GM03348 (cell line): ENCODE data around the gene ZNF384.

Source experiments
- DNase-seq: peaks from one replicate; pipeline ENCODE4 v3.0.0; 2012; ENCODE audit warnings: low spot score

The ZNF384 gene

GRCh38 chr12:6699259-6699988, 10.2 kb upstream of the ZNF384 start:
- DNase-seq, result no peak

- DNase-seq, result no peak
Measured at GRCh38 chr12:6698352-6699046, 9.3 kb upstream of the ZNF384 start.

GRCh38 chr12:6697584-6698351, 8.6 kb upstream of the ZNF384 start:
- DNase-seq, result peak; percentile 86

GRCh38 chr12:6696690-6697583, 7.8 kb upstream of the ZNF384 start:
- DNase-seq, result no peak

- DNase-seq, result no peak
Measured at GRCh38 chr12:6695313-6696045, 6.3 kb upstream of the ZNF384 start.

- DNase-seq, result no peak
Measured at GRCh38 chr12:6694701-6695100, 5.5 kb upstream of the ZNF384 start.

- no peak for DNase-seq
Measured at GRCh38 chr12:6693832-6694355, 4.7 kb upstream of the ZNF384 start.

GRCh38 chr12:6692888-6693287, 3.7 kb upstream of the ZNF384 start:
- no peak for DNase-seq

GRCh38 chr12:6691473-6691872, 2.3 kb upstream of the ZNF384 start:
- DNase-seq, result no peak

GRCh38 chr12:6688543-6688998, 604 bp downstream of the ZNF384 start:
- DNase-seq, result peak; percentile 27

GRCh38 chr12:6685814-6686213, 3.4 kb downstream of the ZNF384 start:
- DNase-seq, result no peak

- DNase-seq, result no peak
Measured at GRCh38 chr12:6684609-6685008, 4.6 kb downstream of the ZNF384 start.

- no peak for DNase-seq
Measured at GRCh38 chr12:6676962-6677361, 12.2 kb downstream of the ZNF384 start.

- DNase-seq, result no peak
Measured at GRCh38 chr12:6672143-6672542, 17.0 kb downstream of the ZNF384 start.

GRCh38 chr12:6667559-6668210, 21.5 kb downstream of the ZNF384 start:
- no peak for DNase-seq

- DNase-seq, result no peak
Measured at GRCh38 chr12:6666211-6666610, 23.0 kb downstream of the ZNF384 start.

- DNase-seq, result no peak
Measured at GRCh38 chr12:6664902-6665301, 24.3 kb downstream of the ZNF384 start.

- DNase-seq, result peak; percentile 98
Measured at GRCh38 chr12:6662906-6663742, 26.1 kb downstream of the ZNF384 start, which contains the start of gene ING4. ING4 (minus strand) TSS chr12:6663119; CDS start chr12:6663101, 18 bp downstream.

GRCh38 chr12:6662602-6662905, 26.6 kb downstream of the ZNF384 start:
- DNase-seq, result peak; percentile 77
